Common myeloid progenitor, CD34-positive (primary cell): ENCODE results near the gene PARN.

Experiments
- CTCF ChIA-PET: fragments of 350-600 bp; sonication (Branson Sonifier 250); formaldehyde crosslinking; loops from one replicate; lab custom pipeline; 2021; ENCODE audit warnings: antibody characterized with exemption; lab: Charles Lee
- POLR2A ChIA-PET: fragments of 350-600 bp; sonication (Branson Sonifier 250); formaldehyde crosslinking; loops from one replicate; lab custom pipeline; 2021; ENCODE audit warnings: antibody characterized with exemption; lab: Charles Lee
- DNase-seq, 3 donors: peaks; one replicate each; pipeline versions ENCODE4 v3.0.0 to v3.0.0-alpha.2; 2013
- H3K27ac ChIP-seq, 2 experiments: 1 replicate in 1 of 2; 2 replicates in 1 of 2; pipeline ENCODE4 v1.7.0; 2013; ENCODE audit warnings: inconsistent platforms in 2 of 2, low read length in 2 of 2, mild to moderate bottlenecking in 2 of 2, low read depth in 1 of 2, moderate library complexity in 1 of 2; ENCODE audit not compliant: severe bottlenecking in 2 of 2, insufficient read depth in 1 of 2, poor library complexity in 1 of 2
- H3K27me3 ChIP-seq, 5 experiments: replicated peaks in 2 of 5; 1 replicate in 3 of 5; 2 replicates in 2 of 5; pipeline versions ENCODE4 v1.6.1 to v1.7.0; 2013; ENCODE audit warnings: low read length in 4 of 5, mild to moderate bottlenecking in 2 of 5, moderate library complexity in 2 of 5, inconsistent platforms in 1 of 5; ENCODE audit not compliant: insufficient read depth in 5 of 5, control insufficient read depth in 4 of 5
- H3K36me3 ChIP-seq, 4 experiments: 1 replicate in 2 of 4; 2 replicates in 2 of 4; pipeline versions ENCODE4 v1.6.1 to v1.7.0; 2013; ENCODE audit warnings: low read length in 3 of 4, control low read depth in 1 of 4, mild to moderate bottlenecking in 1 of 4; ENCODE audit not compliant: control insufficient read depth in 4 of 4, insufficient read depth in 4 of 4
- H3K4me1 ChIP-seq, 4 experiments: 1 replicate in 3 of 4; 2 replicates in 1 of 4; pipeline versions ENCODE4 v1.6.1 to v1.7.1; 2013; ENCODE audit warnings: low read length in 3 of 4, mild to moderate bottlenecking in 3 of 4, control low read depth in 1 of 4, inconsistent platforms in 1 of 4, moderate library complexity in 1 of 4; ENCODE audit not compliant: control insufficient read depth in 4 of 4, insufficient read depth in 4 of 4; ENCODE audit errors: control extremely low read depth in 1 of 4
- H3K4me3 ChIP-seq, 7 experiments: 1 replicate in 4 of 7; 2 replicates in 3 of 7; pipeline versions ENCODE4 v1.5.1 to v1.7.0; 2013; ENCODE audit warnings: mild to moderate bottlenecking in 7 of 7, low read length in 6 of 7, moderate library complexity in 6 of 7, inconsistent platforms in 2 of 7, low read depth in 2 of 7, control low read depth in 1 of 7; ENCODE audit not compliant: insufficient read depth in 4 of 7, control insufficient read depth in 1 of 7; ENCODE audit errors: extremely low read depth in 1 of 7
- H3K9me3 ChIP-seq, 5 experiments: 1 replicate in 4 of 5; 2 replicates in 1 of 5; pipeline versions ENCODE4 v1.6.1 to v1.7.1; 2013; ENCODE audit warnings: low read length in 4 of 5, mild to moderate bottlenecking in 2 of 5, inconsistent platforms in 1 of 5, low read depth in 1 of 5, moderate library complexity in 1 of 5; ENCODE audit not compliant: control insufficient read depth in 4 of 5, insufficient read depth in 2 of 5; ENCODE audit errors: control extremely low read depth in 1 of 5
- WGBS: methylation state at CpG from one replicate; pipeline ENCODE4 v1.1.5; 2013; ENCODE audit not compliant: insufficient coverage; 5-methylcytosine and 5-hydroxymethylcytosine counted together

Gene PARN

GRCh38 chr16:14449334-14449733 lies 180.7 kb downstream of the PARN start:
- H3K27me3 ChIP-seq = no peaks in the 10 kb centered on the region
- no peak overlapping the region for H3K4me3 ChIP-seq
- no peak overlapping the region for H3K27ac ChIP-seq
- H3K36me3 ChIP-seq = peaks cover 0 to 16% (median 8%) of the 10 kb centered on the region in 4 experiments
- H3K9me3 ChIP-seq = no peaks in the 10 kb centered on the region
- peaks cover 0 to 5% (median 1%) of the 10 kb centered on the region in 4 experiments for H3K4me1 ChIP-seq
- ChIA-PET POLR2A (no interaction called here), CTCF (no interaction called here)
- no peak for DNase-seq
- WGBS = no CpG with 5 or more reads among the region's 4 CpGs

DNA sequence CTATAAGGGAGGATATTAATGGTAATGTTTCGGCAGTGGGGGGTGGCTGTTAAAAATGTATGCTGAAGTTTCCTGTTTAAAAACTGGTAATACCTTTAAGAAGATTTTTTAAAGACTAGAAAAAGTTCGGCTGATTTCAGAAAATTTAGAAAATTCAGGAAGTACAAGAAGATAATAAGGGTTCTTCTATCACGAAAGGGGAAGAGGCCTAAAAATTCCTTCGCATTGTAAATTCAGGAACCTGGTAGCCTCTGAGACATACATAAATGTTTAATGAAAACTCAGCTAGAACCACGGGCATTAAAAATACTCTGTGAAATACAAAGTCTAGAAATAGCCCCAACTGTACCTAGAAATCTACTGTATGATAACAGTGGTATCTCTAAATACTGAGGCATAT lies 181.2 kb downstream of the PARN start:
- CTCF ChIA-PET = no interaction called here
- POLR2A ChIA-PET = no interaction called here
- H3K27ac ChIP-seq = no peak overlapping the region

GRCh38 chr16:14447783-14448182 lies 182.3 kb downstream of the PARN start:
- Histone ChIP-seq H3K9me3 (no peaks in the 10 kb centered on the region), H3K27ac (no peak overlapping the region), H3K36me3 (peaks cover 0 to 16% (median 8%) of the 10 kb centered on the region in 4 experiments), H3K27me3 (no peaks in the 10 kb centered on the region), H3K4me3 (no peak overlapping the region), H3K4me1 (peaks cover 0 to 5% (median 1%) of the 10 kb centered on the region in 4 experiments)
- 100% methylated on average over 4 of the region's 5 CpGs for WGBS
- ChIA-PET CTCF (no interaction called here), POLR2A (no interaction called here)
- DNase-seq = no peak

More for the DNA sequence above, 181.2 kb downstream of the PARN start:
- peaks cover 0 to 16% (median 8%) of the 10 kb centered on the region in 4 experiments for H3K36me3 ChIP-seq
- no peak for DNase-seq
- 90% methylated on average over 4 of the region's 5 CpGs for WGBS
- H3K4me3 ChIP-seq = no peak overlapping the region
- H3K9me3 ChIP-seq = no peaks in the 10 kb centered on the region
- no peaks in the 10 kb centered on the region for H3K27me3 ChIP-seq
- peaks cover 0 to 5% (median 1%) of the 10 kb centered on the region in 4 experiments for H3K4me1 ChIP-seq

- WGBS = 100% methylated on average over 2 of the region's 5 CpGs
- CTCF ChIA-PET = no interaction called here
- peaks cover 0 to 16% (median 8%) of the 10 kb centered on the region in 4 experiments for H3K36me3 ChIP-seq
- peaks cover 0 to 5% (median 1%) of the 10 kb centered on the region in 4 experiments for H3K4me1 ChIP-seq
- POLR2A ChIA-PET = no interaction called here
- DNase-seq = no peak
- H3K9me3 ChIP-seq = no peaks in the 10 kb centered on the region
- H3K27me3 ChIP-seq = no peaks in the 10 kb centered on the region
- no peak overlapping the region for H3K4me3 ChIP-seq
- no peak overlapping the region for H3K27ac ChIP-seq
Measured at GRCh38 chr16:14446796-14447195, 183.3 kb downstream of the PARN start.

DNA sequence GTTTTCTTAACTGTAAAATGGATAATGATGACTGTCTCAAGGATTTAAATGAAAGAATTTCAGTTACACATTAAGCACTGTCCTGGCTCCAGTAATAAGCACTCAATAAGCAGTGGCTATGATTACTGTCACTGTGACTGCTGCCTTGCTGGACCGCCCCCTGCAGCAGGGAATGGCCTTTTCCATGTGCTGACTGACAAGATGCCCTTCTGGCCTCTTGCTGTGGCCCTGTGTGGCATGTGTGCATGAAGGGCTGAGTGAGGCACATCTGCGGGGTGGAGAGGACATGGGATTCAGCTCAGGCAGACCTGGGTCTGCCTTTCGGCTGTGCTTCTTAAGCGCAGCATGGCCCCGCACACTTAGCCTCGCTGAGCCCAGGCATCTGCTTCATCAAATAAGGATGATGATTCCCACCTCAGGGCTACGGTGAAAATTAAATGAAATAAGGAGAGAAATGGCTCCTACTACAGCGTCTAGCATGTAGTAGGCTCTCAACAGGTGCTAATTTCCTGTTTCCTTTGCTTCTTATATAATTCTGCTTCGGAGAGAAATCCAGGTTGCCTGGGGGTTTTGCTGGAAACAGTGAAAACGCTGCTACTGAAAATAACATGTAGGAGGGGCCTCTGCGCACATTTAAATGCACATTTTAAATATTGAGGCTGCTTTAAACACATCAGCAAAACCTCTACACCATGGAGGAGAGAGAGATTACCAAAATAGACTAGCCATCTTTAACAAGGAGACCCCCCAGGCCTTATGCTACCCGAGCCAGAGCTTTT lies 183.9 kb downstream of the PARN start:
- Histone ChIP-seq H3K4me1 (peaks cover 0 to 5% (median 1%) of the 10 kb centered on the region in 4 experiments), H3K9me3 (no peaks in the 10 kb centered on the region), H3K4me3 (no peak overlapping the region), H3K27ac (no peak overlapping the region), H3K36me3 (peaks cover 0 to 16% (median 8%) of the 10 kb centered on the region in 4 experiments), H3K27me3 (no peaks in the 10 kb centered on the region)
- ChIA-PET POLR2A (no interaction called here), CTCF (no interaction called here)
- DNase-seq = no peak
- WGBS = 98% methylated on average over 10 of the region's 12 CpGs

DNA sequence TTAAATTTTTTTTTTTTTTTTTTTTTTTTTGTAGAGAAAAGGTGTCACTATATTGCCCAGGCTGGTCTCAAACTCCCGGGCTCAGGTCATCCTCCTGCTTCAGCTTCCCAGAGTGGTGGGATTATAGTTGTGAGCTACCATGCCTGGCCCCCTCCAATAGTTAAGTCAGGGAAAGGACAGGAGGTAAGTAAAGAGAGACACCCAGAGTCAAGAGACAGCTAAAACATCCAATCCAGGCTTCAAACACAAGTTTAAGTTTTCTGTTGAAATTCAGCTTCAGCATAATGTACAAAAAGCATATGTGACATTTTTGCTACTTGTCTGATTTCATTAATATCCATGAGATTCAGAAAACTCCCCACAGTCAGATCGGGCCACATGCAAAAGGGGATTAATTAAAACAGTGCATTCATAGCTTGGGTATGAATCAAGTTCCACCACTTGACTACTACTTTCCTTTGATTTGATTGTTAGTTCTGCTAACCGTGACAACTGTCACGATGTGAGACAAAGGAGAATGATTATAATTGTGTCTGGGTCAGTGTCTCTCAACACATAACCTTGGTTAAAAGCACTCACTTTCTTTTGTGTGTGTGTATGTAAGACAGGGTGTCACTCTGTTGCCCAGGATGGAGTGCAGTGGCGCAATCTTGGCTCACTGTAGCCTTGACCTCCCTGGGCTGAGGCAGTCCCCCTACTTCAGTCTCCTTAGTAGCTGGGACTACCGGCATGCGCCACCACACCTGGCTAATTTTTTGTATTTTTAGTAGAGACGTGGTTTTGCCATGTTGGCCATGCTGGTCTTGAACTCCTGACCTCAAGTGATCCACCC lies 184.9 kb downstream of the PARN start:
- H3K27ac ChIP-seq = no peak overlapping the region
- ChIA-PET POLR2A (interaction anchor here (0.6 kb wide), 1 partner anchor 520 kb away, joined by 3 read pairs; no protein-coding TSS in a partner anchor), CTCF (interaction anchor here (1.0 kb wide), 1 partner anchor 11 kb away, joined by 4 read pairs; no protein-coding TSS in a partner anchor)
- no peak overlapping the region for H3K4me3 ChIP-seq
- no peaks in the 10 kb centered on the region for H3K27me3 ChIP-seq
- H3K9me3 ChIP-seq = no peaks in the 10 kb centered on the region
- 100% methylated on average over 4 of the region's 8 CpGs for WGBS
- peaks cover 0 to 16% (median 8%) of the 10 kb centered on the region in 4 experiments for H3K36me3 ChIP-seq
- no peak for DNase-seq
- peaks cover 0 to 5% (median 1%) of the 10 kb centered on the region in 4 experiments for H3K4me1 ChIP-seq
